ENCODE measurements around the gene FXYD3. TPM values are rescaled to one million over a fixed set of nuclear protein-coding genes. Genes with fewer than 3 reads are reported as not detected.
A peak's percentile ranks its signal among the peaks of the same experiment; 100 is the strongest.

Gene FXYD3
- total and polyA plus RNA-seq, 2 of the 13 experiments (the other 11 are each of a cell fraction or from before 2014, with no cell fraction given) = 4.9 TPM; not detected in 1

GRCh38 chr19:35162471-35163326 is 47.1 kb downstream of the FXYD3 start:
- Histone ChIP-seq H3K27ac (ENCODE audit: extremely low read length, insufficient read depth, low read length) (no peak overlapping the region), H4K20me1 (ENCODE audit: insufficient read depth, low read length) (no peaks in the 10 kb centered on the region), H3K36me3 (replicated peaks in 1 of 2; ENCODE audit: control insufficient read depth in 1 of 2, insufficient read depth in 2 of 2, low read length in 2 of 2) (no peaks in the 10 kb centered on the region), H2AFZ (ENCODE audit: low read length) (no peak overlapping the region), H3K79me2 (ENCODE audit: insufficient read depth, low read length) (no peaks in the 10 kb centered on the region), H3K4me3 (replicated peaks in 1 of 3; ENCODE audit: insufficient read depth in 1 of 3, low read depth in 2 of 3, low read length in 3 of 3) (no peak overlapping the region), H3K9ac (ENCODE audit: insufficient read depth, low read depth, low read length) (no peak overlapping the region), H3K27me3 (ENCODE audit: control insufficient read depth in 1 of 2, insufficient read depth in 2 of 2, low read length in 2 of 2) (peaks cover 1 to 4% of the 10 kb centered on the region in 2 experiments; a peak in 2 of 5 replicates), H3K9me3 (ENCODE audit: low read length) (peaks cover 20% of the 10 kb centered on the region; the same call in 1 of the 2 replicates), H3K4me2 (ENCODE audit: low read depth, low read length) (no peak overlapping the region), H3K4me1 (ENCODE audit: insufficient read depth, low read length) (peaks cover 6% of the 10 kb centered on the region; the same call in 1 of the 2 replicates)
- ATAC-seq (no peak), DNase-seq (ENCODE audit: low spot score) (no peak), FAIRE-seq (no peak)
- in situ Hi-C loops (cut with HindIII; ENCODE audit: extremely low pct_ligation_motif_present, low pct_unique_long_range_greater_than_20kb) (no loop called here), intact Hi-C loops (cut with micrococcal nuclease; ENCODE audit: unreplicated experiment) (no loop called here)
- CTCF ChIA-PET (ENCODE audit: low intra/inter-chr PET ratio, low total read pairs) = no interaction called here
- POLR2A ChIA-PET = no interaction called here
- BruUV-seq (replicated peaks) = no TSS peak
- WGBS (ENCODE audit: low lambda C conversion rate) = 12% methylated on average over 6 of the region's 6 CpGs
- TF ChIP-seq ZNF629 (CRISPR knock-in tag; conservative IDR thresholded peaks at IDR 0.05) = 0 out of 2 replicates have a peak, but pooled peaks have one; percentile 33
- TF ChIP-seq ZNF558 (CRISPR knock-in tag; IDR thresholded peaks at IDR 0.05; ENCODE audit: borderline replicate concordance) = no peak
- TF ChIP-seq ZNF234 (CRISPR knock-in tag; conservative IDR thresholded peaks at IDR 0.05) = no peak
- TF ChIP-seq KDM4B (CRISPR knock-in tag; IDR thresholded peaks at IDR 0.05) = no peak
- no peak for TF ChIP-seq SIX1 (CRISPR knock-in tag; IDR thresholded peaks at IDR 0.05; ENCODE audit: borderline replicate concordance)
- no peak for TF ChIP-seq TMF1 (CRISPR knock-in tag; IDR thresholded peaks at IDR 0.05; ENCODE audit: low read depth)
- TF ChIP-seq PHF5A (CRISPR knock-in tag; IDR thresholded peaks at IDR 0.05; ENCODE audit: low read depth, unreplicated experiment) = no peak
- TF ChIP-seq ZBTB25 (CRISPR knock-in tag; IDR thresholded peaks at IDR 0.05) = no peak
- peak; percentile 85 for TF ChIP-seq ZNF264 (CRISPR knock-in tag; IDR thresholded peaks at IDR 0.05)
- TF ChIP-seq NONO (IDR thresholded peaks at IDR 0.05) = no peak
- no peak for TF ChIP-seq NONO (CRISPR knock-in tag; conservative IDR thresholded peaks at IDR 0.05)
- TF ChIP-seq ZNF367 (CRISPR knock-in tag; IDR thresholded peaks at IDR 0.05; ENCODE audit: borderline replicate concordance) = no peak
- 0 out of 2 replicates have a peak, but pooled peaks have one; percentile 9 for TF ChIP-seq MAFF (IDR thresholded peaks at IDR 0.05; ENCODE audit: low read depth, low read length)
- no peak for TF ChIP-seq ZSCAN29 (CRISPR knock-in tag; conservative IDR thresholded peaks at IDR 0.05)
- no peak for TF ChIP-seq BORCS8-MEF2B (CRISPR knock-in tag; IDR thresholded peaks at IDR 0.05)
- TF ChIP-seq ZNF761 (CRISPR knock-in tag; conservative IDR thresholded peaks at IDR 0.05) = no peak
- TF ChIP-seq THYN1 (CRISPR knock-in tag; IDR thresholded peaks at IDR 0.05; ENCODE audit: borderline replicate concordance, low read depth) = no peak
- no peak for TF ChIP-seq ZNF431 (CRISPR knock-in tag; IDR thresholded peaks at IDR 0.05; ENCODE audit: borderline replicate concordance, low read depth)
